DMS 273 treated with DMSO at 0.1 percent for 48 hours (cell line): ENCODE results near the gene IRS2.
"Not testable (repeated sequence)": the region's sequence is repeated elsewhere in the genome, so short reads cannot be mapped to it uniquely, and the experiment has no call there.

ENCODE experiments used
- DNase-seq: peaks from one replicate; lab custom pipeline; 2025; lab: John Stamatoyannopoulos, UW

The IRS2 gene

GRCh38 chr13:109786457-109787134 lies at the start of gene IRS2:
IRS2 (minus strand) TSS chr13:109786583; CDS start chr13:109786053, 530 bp downstream.
- peak; percentile 68 for DNase-seq

GRCh38 chr13:109834973-109835720 lies 48.8 kb upstream of the IRS2 start:
- no peak for DNase-seq

- no peak for DNase-seq
These were observed 47.6 kb upstream of the IRS2 start for GRCh38 chr13:109833940-109834339.

- no peak for DNase-seq
These were observed 46.7 kb upstream of the IRS2 start for GRCh38 chr13:109833071-109833470.

GRCh38 chr13:109828591-109829316 lies 42.4 kb upstream of the IRS2 start:
- not testable (repeated sequence) for DNase-seq

- not testable (repeated sequence) for DNase-seq
These were observed 36.8 kb upstream of the IRS2 start for GRCh38 chr13:109823201-109823600.

GRCh38 chr13:109821103-109821502 lies 34.7 kb upstream of the IRS2 start:
- no peak for DNase-seq

GRCh38 chr13:109819874-109820273 lies 33.5 kb upstream of the IRS2 start:
- DNase-seq = no peak

GRCh38 chr13:109818886-109819285 lies 32.5 kb upstream of the IRS2 start:
- no peak for DNase-seq

- no peak for DNase-seq
These were observed 31.5 kb upstream of the IRS2 start for GRCh38 chr13:109817591-109818535.

GRCh38 chr13:109816808-109817203 lies 30.4 kb upstream of the IRS2 start:
- DNase-seq = no peak

- DNase-seq = no peak
These were observed 29.9 kb upstream of the IRS2 start for GRCh38 chr13:109816112-109816807.

- no peak for DNase-seq
These were observed 29.3 kb upstream of the IRS2 start for GRCh38 chr13:109815651-109816050.

GRCh38 chr13:109813663-109814062 lies 27.3 kb upstream of the IRS2 start:
- no peak for DNase-seq

- DNase-seq = no peak
These were observed 26.0 kb upstream of the IRS2 start for GRCh38 chr13:109812382-109812781.

GRCh38 chr13:109810761-109811510 lies 24.6 kb upstream of the IRS2 start:
- no peak for DNase-seq

- DNase-seq = no peak
These were observed 23.0 kb upstream of the IRS2 start for GRCh38 chr13:109809216-109809932.

GRCh38 chr13:109807345-109807744 lies 21.0 kb upstream of the IRS2 start:
- no peak for DNase-seq

- no peak for DNase-seq
These were observed 18.3 kb upstream of the IRS2 start for GRCh38 chr13:109804654-109805053.

- no peak for DNase-seq
These were observed 17.4 kb upstream of the IRS2 start for GRCh38 chr13:109803825-109804224.
